ENCODE measurements around the gene APOM.

Gene APOM

GRCh38 chr6:31655349-31656237 is at the start of gene APOM:
Gene APOM, plus strand, starts transcription at chr6:31655894. Its CDS starts 73 bp downstream, at chr6:31655967.
- peaks cover 48% of the 10 kb centered on the region for H3K36me3 Mint-ChIP-seq
- peaks cover 77% of the 10 kb centered on the region for H3K4me1 Mint-ChIP-seq
- H3K4me3 Mint-ChIP-seq: no peak within 1 kb of the TSS
- CTCF ChIA-PET: no interaction called here
- no peaks in the 10 kb centered on the region for H3K27me3 Mint-ChIP-seq
- H3K27ac Mint-ChIP-seq: peak within 1 kb of the TSS; percentile 81
- no peaks in the 10 kb centered on the region for H3K9me3 Mint-ChIP-seq
- no peak for DNase-seq

DNA sequence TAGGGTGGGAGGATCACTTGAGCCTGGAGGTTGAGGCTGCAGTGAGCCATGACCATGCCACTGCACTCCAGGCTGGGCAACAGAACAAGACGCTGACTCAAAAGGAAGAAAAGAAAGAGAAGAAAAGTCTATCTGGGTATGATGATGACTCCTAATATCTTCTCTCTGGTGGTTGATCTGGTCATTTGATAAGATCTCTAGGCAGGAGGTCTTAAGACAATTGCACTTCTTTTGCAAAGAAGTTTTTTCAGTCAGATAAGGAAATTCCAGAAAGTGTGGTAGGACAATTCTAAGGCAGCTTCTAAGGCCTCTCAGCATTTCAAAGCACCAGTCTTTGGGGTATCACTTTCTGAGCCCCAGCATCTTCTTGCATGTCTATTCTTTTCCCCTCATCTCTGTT is 48.4 kb upstream of the APOM start:
- CTCF ChIA-PET: interaction anchor here (0.6 to 2.8 kb wide), 4 partner anchors 9 to 227 kb away, joined by 3 to 11 read pairs (median 6); no protein-coding TSS in a partner anchor
- peaks cover 5% of the 10 kb centered on the region for H3K4me1 Mint-ChIP-seq
- no peak for DNase-seq
- no peaks in the 10 kb centered on the region for H3K9me3 Mint-ChIP-seq
- H3K27ac Mint-ChIP-seq: no peak overlapping the region
- no peaks in the 10 kb centered on the region for H3K36me3 Mint-ChIP-seq
- peaks cover 20% of the 10 kb centered on the region for H3K27me3 Mint-ChIP-seq
- no peak overlapping the region for H3K4me3 Mint-ChIP-seq

- no peak overlapping the region for H3K27ac Mint-ChIP-seq
- CTCF ChIA-PET: interaction anchor here (0.9 to 1.4 kb wide), 3 partner anchors 12 to 59 kb away, joined by 3 to 17 read pairs (median 5); no protein-coding TSS in a partner anchor
- peaks cover 10% of the 10 kb centered on the region for H3K4me1 Mint-ChIP-seq
These were observed 45.9 kb upstream of the APOM start for GRCh38 chr6:31609519-31610406.

GRCh38 chr6:31610968-31611367 is 44.7 kb upstream of the APOM start:
- no peaks in the 10 kb centered on the region for H3K9me3 Mint-ChIP-seq
- H3K36me3 Mint-ChIP-seq: no peaks in the 10 kb centered on the region
- CTCF ChIA-PET: interaction anchor here (1.0 to 1.7 kb wide), 3 partner anchors 12 to 60 kb away, joined by 3 to 9 read pairs (median 4); no protein-coding TSS in a partner anchor

More at GRCh38 chr6:31609519-31610406, 45.9 kb upstream of the APOM start:
- Mint-ChIP-seq H3K4me3 (no peak overlapping the region), H3K36me3 (no peaks in the 10 kb centered on the region), H3K9me3 (no peaks in the 10 kb centered on the region), H3K27me3 (peaks cover 7% of the 10 kb centered on the region)
- no peak for DNase-seq

GRCh38 chr6:31614075-31614619 is 41.5 kb upstream of the APOM start:
- Mint-ChIP-seq H3K27me3 (peaks cover 7% of the 10 kb centered on the region), H3K27ac (no peak overlapping the region), H3K4me1 (peaks cover 35% of the 10 kb centered on the region), H3K36me3 (peaks cover 9% of the 10 kb centered on the region), H3K4me3 (no peak overlapping the region), H3K9me3 (no peaks in the 10 kb centered on the region)
- no peak for DNase-seq
- CTCF ChIA-PET: interaction anchor here (1.3 to 3.5 kb wide), 2 partner anchors 17 to 63 kb away, joined by 5 to 27 read pairs; no protein-coding TSS in a partner anchor

More at GRCh38 chr6:31610968-31611367, 44.7 kb upstream of the APOM start:
- H3K27ac Mint-ChIP-seq: no peak overlapping the region
- peaks cover 7% of the 10 kb centered on the region for H3K27me3 Mint-ChIP-seq
- DNase-seq: no peak
- no peak overlapping the region for H3K4me3 Mint-ChIP-seq
- peaks cover 22% of the 10 kb centered on the region for H3K4me1 Mint-ChIP-seq

GRCh38 chr6:31614684-31615578 is 40.8 kb upstream of the APOM start, which contains the start of gene AIF1:
Gene AIF1, plus strand, starts transcription at chr6:31615234. Its CDS starts 96 bp downstream, at chr6:31615330.
- Mint-ChIP-seq H3K36me3 (peaks cover 11% of the 10 kb centered on the region), H3K9me3 (no peaks in the 10 kb centered on the region), H3K27me3 (peaks cover 7% of the 10 kb centered on the region), H3K27ac (peak within 1 kb of the TSS; percentile 85), H3K4me1 (peaks cover 41% of the 10 kb centered on the region), H3K4me3 (peak within 1 kb of the TSS; percentile 76)
- no peak for DNase-seq
- CTCF ChIA-PET: interaction anchor here (0.7 to 3.5 kb wide), 5 partner anchors 17 to 120 kb away, joined by 3 to 27 read pairs (median 4); partner anchors contain the start of genes ATP6V1G2 and NCR3

DNA sequence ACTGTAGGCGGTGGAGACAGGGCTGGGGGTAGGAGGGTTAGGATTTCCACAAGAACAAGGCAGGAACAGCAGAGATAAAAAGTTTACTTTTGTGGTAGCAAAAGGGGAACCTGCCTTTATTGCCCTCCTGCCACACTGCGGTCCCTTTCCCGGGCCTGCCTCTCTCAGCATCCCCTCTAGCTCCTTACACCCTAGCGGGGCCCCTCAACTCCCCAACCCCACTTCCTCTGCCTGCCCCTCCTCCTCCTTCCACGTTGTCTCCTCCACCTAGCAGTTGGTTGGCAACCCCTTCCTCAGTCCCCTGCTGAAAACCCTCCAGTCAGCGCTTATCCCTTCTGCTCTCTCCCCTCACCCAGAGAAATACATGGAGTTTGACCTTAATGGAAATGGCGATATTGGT is 39.9 kb upstream of the APOM start:
- Mint-ChIP-seq H3K4me3 (peak overlapping the region; percentile 76), H3K27ac (peak overlapping the region; percentile 85), H3K9me3 (no peaks in the 10 kb centered on the region), H3K36me3 (peaks cover 11% of the 10 kb centered on the region), H3K4me1 (peaks cover 41% of the 10 kb centered on the region), H3K27me3 (peaks cover 7% of the 10 kb centered on the region)
- CTCF ChIA-PET: interaction anchor here (1.1 to 3.5 kb wide), 4 partner anchors 18 to 121 kb away, joined by 3 to 27 read pairs (median 4); partner anchors contain the start of gene NCR3
- DNase-seq: peak; percentile 59

DNA sequence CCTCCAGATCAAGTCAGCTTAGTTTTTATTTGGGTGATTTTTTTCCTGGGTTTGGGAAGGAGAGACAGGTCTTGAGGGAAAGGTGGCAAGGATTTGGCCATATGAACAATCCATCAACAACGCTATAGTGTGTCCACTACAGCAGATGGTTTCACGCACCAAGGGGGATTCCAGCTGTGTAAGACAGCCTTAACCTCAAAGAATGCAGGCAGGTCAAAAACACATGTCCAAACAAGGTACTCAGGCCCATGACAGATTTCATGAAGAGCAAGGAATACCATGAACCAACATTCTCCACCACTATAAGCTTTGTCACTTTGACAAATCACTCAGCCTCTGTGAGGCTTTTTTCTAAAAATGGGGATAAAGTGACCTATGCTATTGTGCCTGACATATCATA is 38.7 kb upstream of the APOM start:
- peaks cover 19% of the 10 kb centered on the region for H3K36me3 Mint-ChIP-seq
- no peaks in the 10 kb centered on the region for H3K9me3 Mint-ChIP-seq
- peak overlapping the region; percentile 76 for H3K4me3 Mint-ChIP-seq
- no peaks in the 10 kb centered on the region for H3K27me3 Mint-ChIP-seq
- CTCF ChIA-PET: interaction anchor here (1.2 to 3.5 kb wide), 3 partner anchors 9 to 19 kb away, joined by 3 to 27 read pairs (median 3); no protein-coding TSS in a partner anchor
- no peak for DNase-seq
- H3K4me1 Mint-ChIP-seq: peaks cover 49% of the 10 kb centered on the region
- H3K27ac Mint-ChIP-seq: peak overlapping the region; percentile 8

GRCh38 chr6:31619805-31620585 is 35.7 kb upstream of the APOM start:
- H3K27me3 Mint-ChIP-seq: no peaks in the 10 kb centered on the region
- DNase-seq: peak; percentile 98
- CTCF ChIA-PET: no interaction called here
- H3K4me1 Mint-ChIP-seq: peaks cover 58% of the 10 kb centered on the region
- H3K27ac Mint-ChIP-seq: peak overlapping the region; percentile 95
- no peaks in the 10 kb centered on the region for H3K9me3 Mint-ChIP-seq
- peak overlapping the region; percentile 91 for H3K4me3 Mint-ChIP-seq
- peaks cover 41% of the 10 kb centered on the region for H3K36me3 Mint-ChIP-seq

- peak; percentile 85 for DNase-seq
- H3K4me1 Mint-ChIP-seq: peaks cover 50% of the 10 kb centered on the region
- CTCF ChIA-PET: interaction anchor here (0.8 kb wide), 1 partner anchor 33 kb away, joined by 3 read pairs; no protein-coding TSS in a partner anchor
- peaks cover 48% of the 10 kb centered on the region for H3K36me3 Mint-ChIP-seq
- no peaks in the 10 kb centered on the region for H3K27me3 Mint-ChIP-seq
- peak within 1 kb of the TSS; percentile 95 for H3K27ac Mint-ChIP-seq
- no peaks in the 10 kb centered on the region for H3K9me3 Mint-ChIP-seq
- H3K4me3 Mint-ChIP-seq: peak within 1 kb of the TSS; percentile 91
These were observed 34.9 kb upstream of the APOM start, which contains the start of gene PRRC2A for GRCh38 chr6:31620586-31621319. Gene PRRC2A, plus strand, starts transcription at chr6:31620715. Its CDS starts 2,075 bp downstream, at chr6:31622790.

DNA sequence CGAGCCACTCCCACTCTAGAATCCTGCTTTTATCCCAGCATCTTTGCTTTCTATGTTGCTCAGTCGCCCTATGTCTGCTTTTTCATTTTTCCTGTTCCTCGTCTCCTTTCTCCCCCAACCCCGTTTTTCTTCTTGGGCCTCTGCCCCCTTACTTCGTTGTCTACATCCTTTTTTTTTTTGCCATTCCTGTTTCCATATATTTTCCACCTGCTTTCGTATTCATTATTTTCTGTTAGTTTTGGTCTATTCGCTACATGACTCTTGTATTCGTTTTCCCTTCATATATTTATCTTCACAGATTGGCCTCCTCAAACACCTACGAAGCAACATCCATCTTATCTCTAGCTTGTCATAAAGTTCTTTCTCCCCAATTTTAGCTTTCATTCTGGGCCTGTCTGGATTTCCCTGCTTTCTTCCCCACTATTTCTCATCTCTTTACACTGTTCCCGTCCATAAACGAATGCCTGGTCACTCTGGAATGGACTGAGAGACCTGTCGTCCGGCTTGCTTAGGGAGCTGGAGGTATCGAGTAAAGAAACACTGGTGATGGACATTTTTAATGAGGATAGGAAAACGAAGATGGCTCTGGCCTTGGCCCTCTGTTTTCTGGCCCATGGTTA is 34.3 kb upstream of the APOM start:
- CTCF ChIA-PET: interaction anchor here (0.6 to 1.7 kb wide), 5 partner anchors 30 to 75 kb away, joined by 3 to 6 read pairs (median 3); partner anchors contain the start of gene ATP6V1G2
- H3K4me1 Mint-ChIP-seq: peaks cover 45% of the 10 kb centered on the region
- no peaks in the 10 kb centered on the region for H3K27me3 Mint-ChIP-seq
- DNase-seq: no peak
- H3K9me3 Mint-ChIP-seq: no peaks in the 10 kb centered on the region
- peak overlapping the region; percentile 91 for H3K4me3 Mint-ChIP-seq
- H3K27ac Mint-ChIP-seq: peak overlapping the region; percentile 94
- peaks cover 52% of the 10 kb centered on the region for H3K36me3 Mint-ChIP-seq
